ENCODE results near the gene PCDHGA5. TPM values are rescaled to one million over a fixed set of nuclear protein-coding genes. Genes with fewer than 3 reads are reported as not detected.

Gene PCDHGA5
- total RNA-seq, 1 experiment from 2014 or later: 0.05 TPM

Other genes with a start within 250 kb of the PCDHGA5 start
- gene PCDHB4, start 242.3 kb upstream of the PCDHGA5 start, total RNA-seq (2021; ENCODE audit: unreplicated experiment): not detected
- gene PCDHB5, start 229.0 kb upstream of the PCDHGA5 start, total RNA-seq (2021; ENCODE audit: unreplicated experiment): not detected
- not detected for gene PCDHB6, start 214.1 kb upstream of the PCDHGA5 start, total RNA-seq (2021; ENCODE audit: unreplicated experiment)
- not detected for gene PCDHB7, start 191.5 kb upstream of the PCDHGA5 start, total RNA-seq (2021; ENCODE audit: unreplicated experiment)
- gene PCDHB8, start 186.4 kb upstream of the PCDHGA5 start, total RNA-seq (2021; ENCODE audit: unreplicated experiment): not detected
- not detected for gene PCDHB16, start 181.8 kb upstream of the PCDHGA5 start, total RNA-seq (2021; ENCODE audit: unreplicated experiment)
- 0.07 TPM for gene PCDHB9, start 177.0 kb upstream of the PCDHGA5 start, total RNA-seq (2021; ENCODE audit: unreplicated experiment)
- not detected for gene PCDHB10, start 171.8 kb upstream of the PCDHGA5 start, total RNA-seq (2021; ENCODE audit: unreplicated experiment)
- gene PCDHB11, start 164.5 kb upstream of the PCDHGA5 start, total RNA-seq (2021; ENCODE audit: unreplicated experiment): 0.07 TPM
- not detected for gene PCDHB12, start 155.4 kb upstream of the PCDHGA5 start, total RNA-seq (2021; ENCODE audit: unreplicated experiment)
- 0.22 TPM for gene PCDHB13, start 150.2 kb upstream of the PCDHGA5 start, total RNA-seq (2021; ENCODE audit: unreplicated experiment)
- 0.27 TPM for gene PCDHB14, start 140.8 kb upstream of the PCDHGA5 start, total RNA-seq (2021; ENCODE audit: unreplicated experiment)
- 0.07 TPM for gene PCDHB15, start 118.8 kb upstream of the PCDHGA5 start, total RNA-seq (2021; ENCODE audit: unreplicated experiment)
- gene SLC25A2, start 60.1 kb upstream of the PCDHGA5 start, total RNA-seq (2021; ENCODE audit: unreplicated experiment): 0.42 TPM
- 40.9 TPM for gene TAF7, start 43.4 kb upstream of the PCDHGA5 start, total RNA-seq (2021; ENCODE audit: unreplicated experiment)
- 0.05 TPM for gene PCDHGA1, start 33.6 kb upstream of the PCDHGA5 start, total RNA-seq (2021; ENCODE audit: unreplicated experiment)
- not detected for gene PCDHGA2, start 25.4 kb upstream of the PCDHGA5 start, total RNA-seq (2021; ENCODE audit: unreplicated experiment)
- gene PCDHGA3, start 20.3 kb upstream of the PCDHGA5 start, total RNA-seq (2021; ENCODE audit: unreplicated experiment): not detected
- gene PCDHGB1, start 14.1 kb upstream of the PCDHGA5 start, total RNA-seq (2021; ENCODE audit: unreplicated experiment): 0.15 TPM
- gene PCDHGA4, start 9.1 kb upstream of the PCDHGA5 start, total RNA-seq (2021; ENCODE audit: unreplicated experiment): not detected
- 0.34 TPM for gene PCDHGB2, start 4.2 kb upstream of the PCDHGA5 start, total RNA-seq (2021; ENCODE audit: unreplicated experiment)
- 0.10 TPM for gene PCDHGB3, start 6.1 kb downstream of the PCDHGA5 start, total RNA-seq (2021; ENCODE audit: unreplicated experiment)
- 0.07 TPM for gene PCDHGA6, start 9.7 kb downstream of the PCDHGA5 start, total RNA-seq (2021; ENCODE audit: unreplicated experiment)
- gene PCDHGA7, start 18.6 kb downstream of the PCDHGA5 start, total RNA-seq (2021; ENCODE audit: unreplicated experiment): not detected
- gene PCDHGB4, start 23.5 kb downstream of the PCDHGA5 start, total RNA-seq (2021; ENCODE audit: unreplicated experiment): not detected
- not detected for gene PCDHGA8, start 28.5 kb downstream of the PCDHGA5 start, total RNA-seq (2021; ENCODE audit: unreplicated experiment)
- 0.15 TPM for gene PCDHGB5, start 33.8 kb downstream of the PCDHGA5 start, total RNA-seq (2021; ENCODE audit: unreplicated experiment)
- gene PCDHGA9, start 38.6 kb downstream of the PCDHGA5 start, total RNA-seq (2021; ENCODE audit: unreplicated experiment): 0.34 TPM
- 0.22 TPM for gene PCDHGB6, start 43.9 kb downstream of the PCDHGA5 start, total RNA-seq (2021; ENCODE audit: unreplicated experiment)
- gene PCDHGA10, start 48.8 kb downstream of the PCDHGA5 start, total RNA-seq (2021; ENCODE audit: unreplicated experiment): 3.8 TPM
- 0.54 TPM for gene PCDHGB7, start 53.5 kb downstream of the PCDHGA5 start, total RNA-seq (2021; ENCODE audit: unreplicated experiment)
- 0.39 TPM for gene PCDHGA11, start 56.9 kb downstream of the PCDHGA5 start, total RNA-seq (2021; ENCODE audit: unreplicated experiment)
- gene PCDHGA12, start 66.3 kb downstream of the PCDHGA5 start, total RNA-seq (2021; ENCODE audit: unreplicated experiment): 0.17 TPM
- gene PCDHGC3, start 111.8 kb downstream of the PCDHGA5 start, total RNA-seq (2021; ENCODE audit: unreplicated experiment): 1.2 TPM
- gene PCDHGC4, start 120.9 kb downstream of the PCDHGA5 start, total RNA-seq (2021; ENCODE audit: unreplicated experiment): 0.05 TPM
- gene PCDHGC5, start 124.9 kb downstream of the PCDHGA5 start, total RNA-seq (2021; ENCODE audit: unreplicated experiment): not detected